Measurements from ENCODE around the gene KIT.

Gene KIT

GRCh38 chr4:54643172-54643571 lies 14.6 kb upstream of the KIT start:
- no peak overlapping the region for H2AFZ ChIP-seq (ENCODE audit: low read length)
- no peaks in the 10 kb centered on the region for H3K4me1 ChIP-seq (ENCODE audit: insufficient read depth, low read length, severe bottlenecking)
- no peak overlapping the region for H3K9ac ChIP-seq (ENCODE audit: low read length)
- H3K27ac ChIP-seq (ENCODE audit: low read depth, low read length, poor library complexity, severe bottlenecking) = no peak overlapping the region
- no peaks in the 10 kb centered on the region for H3K27me3 ChIP-seq (ENCODE audit: insufficient read depth, low read length)
- no peak overlapping the region for H3K4me2 ChIP-seq (ENCODE audit: low read length)
- H3K4me3 ChIP-seq (ENCODE audit: low read depth, low read length, poor library complexity, severe bottlenecking) = no peak overlapping the region
- H3F3A ChIP-seq (ENCODE audit: insufficient read depth, low read length) = no peaks in the 10 kb centered on the region
- TF ChIP-seq, protein P1, sequence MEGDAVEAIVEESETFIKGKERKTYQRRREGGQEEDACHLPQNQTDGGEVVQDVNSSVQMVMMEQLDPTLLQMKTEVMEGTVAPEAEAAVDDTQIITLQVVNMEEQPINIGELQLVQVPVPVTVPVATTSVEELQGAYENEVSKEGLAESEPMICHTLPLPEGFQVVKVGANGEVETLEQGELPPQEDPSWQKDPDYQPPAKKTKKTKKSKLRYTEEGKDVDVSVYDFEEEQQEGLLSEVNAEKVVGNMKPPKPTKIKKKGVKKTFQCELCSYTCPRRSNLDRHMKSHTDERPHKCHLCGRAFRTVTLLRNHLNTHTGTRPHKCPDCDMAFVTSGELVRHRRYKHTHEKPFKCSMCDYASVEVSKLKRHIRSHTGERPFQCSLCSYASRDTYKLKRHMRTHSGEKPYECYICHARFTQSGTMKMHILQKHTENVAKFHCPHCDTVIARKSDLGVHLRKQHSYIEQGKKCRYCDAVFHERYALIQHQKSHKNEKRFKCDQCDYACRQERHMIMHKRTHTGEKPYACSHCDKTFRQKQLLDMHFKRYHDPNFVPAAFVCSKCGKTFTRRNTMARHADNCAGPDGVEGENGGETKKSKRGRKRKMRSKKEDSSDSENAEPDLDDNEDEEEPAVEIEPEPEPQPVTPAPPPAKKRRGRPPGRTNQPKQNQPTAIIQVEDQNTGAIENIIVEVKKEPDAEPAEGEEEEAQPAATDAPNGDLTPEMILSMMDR (IDR thresholded peaks at IDR 0.05; ENCODE audit: low read length) = no peak
- TF ChIP-seq EZH2 (IDR thresholded peaks at IDR 0.05; ENCODE audit: borderline replicate concordance, low read length) = no peak
- H3K36me3 ChIP-seq (ENCODE audit: insufficient read depth, low read length) = no peaks in the 10 kb centered on the region
- no peaks in the 10 kb centered on the region for H4K20me1 ChIP-seq (ENCODE audit: insufficient read depth, low read length)
- no peaks in the 10 kb centered on the region for H3K9me2 ChIP-seq (ENCODE audit: low read depth, low read length)
- no peaks in the 10 kb centered on the region for H3K79me2 ChIP-seq (ENCODE audit: insufficient read depth, low read length)
- no peaks in the 10 kb centered on the region for H3K9me3 ChIP-seq (ENCODE audit: low read length)

- H4K20me1 ChIP-seq (ENCODE audit: insufficient read depth, low read length) = no peaks in the 10 kb centered on the region
- no peak overlapping the region for H3K27ac ChIP-seq (ENCODE audit: low read depth, low read length, poor library complexity, severe bottlenecking)
- no peak overlapping the region for H3K4me2 ChIP-seq (ENCODE audit: low read length)
- H3K27me3 ChIP-seq (ENCODE audit: insufficient read depth, low read length) = no peaks in the 10 kb centered on the region
- no peaks in the 10 kb centered on the region for H3K36me3 ChIP-seq (ENCODE audit: insufficient read depth, low read length)
- no peaks in the 10 kb centered on the region for H3F3A ChIP-seq (ENCODE audit: insufficient read depth, low read length)
- TF ChIP-seq EZH2 (IDR thresholded peaks at IDR 0.05; ENCODE audit: borderline replicate concordance, low read length) = no peak
- TF ChIP-seq, protein P1 (IDR thresholded peaks at IDR 0.05; ENCODE audit: low read length) = no peak
- no peaks in the 10 kb centered on the region for H3K9me2 ChIP-seq (ENCODE audit: low read depth, low read length)
- H3K9ac ChIP-seq (ENCODE audit: low read length) = no peak overlapping the region
- H3K9me3 ChIP-seq (ENCODE audit: low read length) = no peaks in the 10 kb centered on the region
- no peaks in the 10 kb centered on the region for H3K4me1 ChIP-seq (ENCODE audit: insufficient read depth, low read length, severe bottlenecking)
- no peaks in the 10 kb centered on the region for H3K79me2 ChIP-seq (ENCODE audit: insufficient read depth, low read length)
- H3K4me3 ChIP-seq (ENCODE audit: low read depth, low read length, poor library complexity, severe bottlenecking) = no peak overlapping the region
- no peak overlapping the region for H2AFZ ChIP-seq (ENCODE audit: low read length)
Observed at GRCh38 chr4:54643958-54644751, 13.6 kb upstream of the KIT start.

- H3F3A ChIP-seq (ENCODE audit: insufficient read depth, low read length) = no peaks in the 10 kb centered on the region
- H3K27me3 ChIP-seq (ENCODE audit: insufficient read depth, low read length) = no peaks in the 10 kb centered on the region
- H3K9ac ChIP-seq (ENCODE audit: low read length) = no peak overlapping the region
- no peak overlapping the region for H3K4me2 ChIP-seq (ENCODE audit: low read length)
- no peak overlapping the region for H2AFZ ChIP-seq (ENCODE audit: low read length)
- no peaks in the 10 kb centered on the region for H3K9me2 ChIP-seq (ENCODE audit: low read depth, low read length)
- no peaks in the 10 kb centered on the region for H3K36me3 ChIP-seq (ENCODE audit: insufficient read depth, low read length)
- no peak overlapping the region for H3K4me3 ChIP-seq (ENCODE audit: low read depth, low read length, poor library complexity, severe bottlenecking)
- no peaks in the 10 kb centered on the region for H3K4me1 ChIP-seq (ENCODE audit: insufficient read depth, low read length, severe bottlenecking)
- TF ChIP-seq EZH2 (IDR thresholded peaks at IDR 0.05; ENCODE audit: borderline replicate concordance, low read length) = no peak
- TF ChIP-seq, protein P1 (IDR thresholded peaks at IDR 0.05; ENCODE audit: low read length) = no peak
- no peak overlapping the region for H3K27ac ChIP-seq (ENCODE audit: low read depth, low read length, poor library complexity, severe bottlenecking)
- H3K79me2 ChIP-seq (ENCODE audit: insufficient read depth, low read length) = no peaks in the 10 kb centered on the region
- H3K9me3 ChIP-seq (ENCODE audit: low read length) = no peaks in the 10 kb centered on the region
- no peaks in the 10 kb centered on the region for H4K20me1 ChIP-seq (ENCODE audit: insufficient read depth, low read length)
Observed at GRCh38 chr4:54645830-54646229, 11.9 kb upstream of the KIT start.

Measured in OCI-LY1 (cell line).